PC-9 (cell line): Measurements from ENCODE around the gene AFAP1L1.

Source experiments
- CTCF ChIP-seq: fragments of 200-600 bp; sonication (generic); conservative IDR thresholded peaks from 2 replicates; pipeline ENCODE4 v1.6.1; 2017; ENCODE audit warnings: mixed run types, antibody characterized with exemption, mild to moderate bottlenecking, moderate library complexity
- EZH2 ChIP-seq: fragments of 200-600 bp; sonication (generic); IDR thresholded peaks from 2 replicates; pipeline ENCODE4 v1.8.0; 2017; ENCODE audit warnings: antibody characterized with exemption, low read depth

GRCh38 chr5:149378241-149378820 is 106.7 kb downstream of the AFAP1L1 start:
- TF ChIP-seq CTCF (no peak), EZH2 (no peak)
